ENCODE measurements around the gene CLDN22. TPM values are rescaled to one million over a fixed set of nuclear protein-coding genes. Genes with fewer than 3 reads are reported as not detected.
"Not testable (repeated sequence)": the region's sequence is repeated elsewhere in the genome, so short reads cannot be mapped to it uniquely, and the experiment has no call there.

Gene CLDN22
- total and polyA plus RNA-seq, 9 of the 15 experiments (the other 6 are each of a cell fraction or from before 2014, with no cell fraction given), result 0.21 TPM; not detected in 8

- TF ChIP-seq ZNF431 (CRISPR knock-in tag; IDR thresholded peaks at IDR 0.05), result peak; percentile 93
- CTCF ChIA-PET (ENCODE audit: low intra/inter-chr PET ratio), result not testable (repeated sequence)
Measured at GRCh38 chr4:183326387-183326786, 6.3 kb upstream of the CLDN22 start.

GRCh38 chr4:183324619-183325018 lies 4.5 kb upstream of the CLDN22 start:
- H4K20me1 ChIP-seq (replicated peaks; ENCODE audit: control insufficient read depth, insufficient read depth, low read length), result no peaks in the 10 kb centered on the region
- FAIRE-seq (no peak), ATAC-seq (no peak), DNase-seq (ENCODE audit: extremely low read depth in 1 of 4, low spot score in 3 of 4) (no peak)
- no peak overlapping the region for H2AFZ ChIP-seq (ENCODE audit: low read depth, low read length)
- in situ Hi-C loops (cut with MboI), result no loop called here
- ChIA-PET CTCF (ENCODE audit: low intra/inter-chr PET ratio) (no interaction called here), POLR2A (interaction anchor here (0.6 to 0.7 kb wide), 2 partner anchors 57 to 64 kb away, joined by 3 read pairs; no protein-coding TSS in a partner anchor)
- H3K4me2 ChIP-seq (ENCODE audit: insufficient read depth, low read length), result no peak overlapping the region
- H3K27ac ChIP-seq (ENCODE audit: extremely low read depth, low read depth, low read length), result no peak overlapping the region
- no TSS peak for BruUV-seq (replicated peaks)
- no peak overlapping the region for H3K9ac ChIP-seq (ENCODE audit: insufficient read depth in 1 of 2, low read depth in 2 of 2, low read length in 2 of 2)
- H3K4me1 ChIP-seq (replicated peaks in 1 of 2; ENCODE audit: control insufficient read depth in 2 of 2, insufficient read depth in 2 of 2, low read length in 2 of 2), result no peaks in the 10 kb centered on the region
- no peak overlapping the region for H3K4me3 ChIP-seq
- H3K79me2 ChIP-seq (ENCODE audit: control insufficient read depth, insufficient read depth, low read length), result no peaks in the 10 kb centered on the region
- no peaks in the 10 kb centered on the region for H3K9me1 ChIP-seq (ENCODE audit: control insufficient read depth, insufficient read depth, low read length)
- intact Hi-C loops (cut with micrococcal nuclease), result no loop called here
- 65% methylated on average over 7 of the region's 7 CpGs for WGBS (ENCODE audit: insufficient coverage, low coverage, missing lambda C conversion rate)
- H3K36me3 ChIP-seq (ENCODE audit: control insufficient read depth, insufficient read depth, low read length), result no peaks in the 10 kb centered on the region
- H3K27me3 ChIP-seq (ENCODE audit: control insufficient read depth in 2 of 2, insufficient read depth in 2 of 2, low read length in 2 of 2), result no peaks in the 10 kb centered on the region
- H3K9me3 ChIP-seq (replicated peaks; ENCODE audit: control insufficient read depth, insufficient read depth, low read depth, low read length), result peaks cover 3% of the 10 kb centered on the region; the same call in 1 of the 2 replicates
- TF ChIP-seq ETV5 (CRISPR knock-in tag; IDR thresholded peaks at IDR 0.05; ENCODE audit: low read depth), result no peak
- TF ChIP-seq ZFP36 (IDR thresholded peaks at IDR 0.05; ENCODE audit: low read depth, low read length, partially characterized antibody), result no peak
- TF ChIP-seq AFF1 (IDR thresholded peaks at IDR 0.05; ENCODE audit: low read depth in 1 of 2, partially characterized antibody in 2 of 2), result no peak
- TF ChIP-seq NR4A1 (CRISPR knock-in tag; IDR thresholded peaks at IDR 0.05), result no peak
- TF ChIP-seq NR4A1 (tag; IDR thresholded peaks at IDR 0.05), result no peak
- no peak for TF ChIP-seq PRDM10 (IDR thresholded peaks at IDR 0.05; ENCODE audit: partially characterized antibody)
- no peak for TF ChIP-seq NEUROD1 (IDR thresholded peaks at IDR 0.05; ENCODE audit: borderline replicate concordance, low read depth, low read length, partially characterized antibody)

More at GRCh38 chr4:183326387-183326786, 6.3 kb upstream of the CLDN22 start:
- H2AFZ ChIP-seq (ENCODE audit: low read depth, low read length); H3K79me2 ChIP-seq (ENCODE audit: control insufficient read depth, insufficient read depth, low read length); H3K4me3 ChIP-seq; BruUV-seq (replicated peaks); in situ Hi-C loops (cut with MboI); H3K9me3 ChIP-seq (replicated peaks; ENCODE audit: control insufficient read depth, insufficient read depth, low read depth, low read length); POLR2A ChIA-PET; H3K36me3 ChIP-seq (ENCODE audit: control insufficient read depth, insufficient read depth, low read length); H3K4me2 ChIP-seq (ENCODE audit: insufficient read depth, low read length); ATAC-seq; H4K20me1 ChIP-seq (replicated peaks; ENCODE audit: control insufficient read depth, insufficient read depth, low read length); H3K9me1 ChIP-seq (ENCODE audit: control insufficient read depth, insufficient read depth, low read length); H3K4me1 ChIP-seq (replicated peaks in 1 of 2; ENCODE audit: control insufficient read depth in 2 of 2, insufficient read depth in 2 of 2, low read length in 2 of 2); intact Hi-C loops (cut with micrococcal nuclease); H3K27ac ChIP-seq (ENCODE audit: extremely low read depth, low read depth, low read length); DNase-seq (ENCODE audit: extremely low read depth in 1 of 4, low spot score in 3 of 4); H3K9ac ChIP-seq (ENCODE audit: insufficient read depth in 1 of 2, low read depth in 2 of 2, low read length in 2 of 2); FAIRE-seq: not testable (repeated sequence)
- peaks cover 0 to 15% of the 10 kb centered on the region in 2 experiments; a peak in 1 of 5 replicates for H3K27me3 ChIP-seq (ENCODE audit: control insufficient read depth in 2 of 2, insufficient read depth in 2 of 2, low read length in 2 of 2)
- WGBS (ENCODE audit: insufficient coverage, low coverage, missing lambda C conversion rate), result 41% methylated on average over 6 of the region's 6 CpGs

Measured in K562 (cell line).